Neural progenitor cell (in vitro differentiated cells): Measurements from ENCODE around the gene PIP4K2C.

ENCODE experiments used
- EZH2 ChIP-seq: fragments of 200-600 bp; sonication (generic); IDR thresholded peaks from 2 replicates; pipeline ENCODE4 v1.6.1; 2017; ENCODE audit warnings: antibody characterized with exemption, mild to moderate bottlenecking, moderate library complexity
- TF ChIP-seq, protein P1 (sequence below): fragments of 200-600 bp; sonication (generic); IDR thresholded peaks from 2 replicates; pipeline ENCODE4 v1.5.1; 2017; ENCODE audit warnings: antibody characterized with exemption, mild to moderate bottlenecking

DNA sequence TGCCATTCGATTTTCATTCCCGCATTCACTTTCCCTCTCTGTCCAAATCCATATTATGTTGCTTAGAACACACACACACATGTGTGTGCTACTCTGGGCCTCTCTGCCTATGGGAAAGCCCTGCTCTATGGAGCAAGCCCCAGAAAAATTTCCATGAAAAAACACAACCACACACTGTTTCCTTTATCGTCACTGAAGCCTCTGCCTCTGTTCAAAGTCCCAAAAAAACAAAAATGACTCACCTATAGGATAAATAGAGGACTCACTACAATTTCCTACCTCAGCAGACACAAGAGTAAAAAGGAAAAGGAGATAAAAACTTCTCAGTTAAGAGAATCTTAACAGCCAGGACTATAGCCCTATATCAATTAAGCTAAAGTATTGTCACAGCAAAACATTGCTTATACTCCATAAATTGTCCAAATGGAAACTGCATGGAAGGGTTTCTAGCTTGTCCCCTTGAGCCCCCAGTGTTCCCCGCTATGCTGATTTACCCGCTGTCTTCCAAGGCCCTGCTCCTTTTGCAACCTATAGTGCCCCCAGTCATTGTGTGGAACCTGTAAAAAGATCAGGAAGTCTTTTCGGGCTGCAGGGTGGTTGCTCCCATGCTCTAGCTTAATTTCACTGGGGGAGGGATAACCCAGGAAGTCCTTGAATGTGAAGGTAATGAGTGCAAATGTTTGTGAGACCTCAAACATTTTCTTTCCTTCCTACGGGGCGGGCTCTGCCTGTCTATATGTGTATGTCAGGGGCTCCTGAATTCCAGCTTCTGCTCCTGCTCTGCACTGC lies 11.1 kb upstream of the PIP4K2C start:
- TF ChIP-seq, protein P1, sequence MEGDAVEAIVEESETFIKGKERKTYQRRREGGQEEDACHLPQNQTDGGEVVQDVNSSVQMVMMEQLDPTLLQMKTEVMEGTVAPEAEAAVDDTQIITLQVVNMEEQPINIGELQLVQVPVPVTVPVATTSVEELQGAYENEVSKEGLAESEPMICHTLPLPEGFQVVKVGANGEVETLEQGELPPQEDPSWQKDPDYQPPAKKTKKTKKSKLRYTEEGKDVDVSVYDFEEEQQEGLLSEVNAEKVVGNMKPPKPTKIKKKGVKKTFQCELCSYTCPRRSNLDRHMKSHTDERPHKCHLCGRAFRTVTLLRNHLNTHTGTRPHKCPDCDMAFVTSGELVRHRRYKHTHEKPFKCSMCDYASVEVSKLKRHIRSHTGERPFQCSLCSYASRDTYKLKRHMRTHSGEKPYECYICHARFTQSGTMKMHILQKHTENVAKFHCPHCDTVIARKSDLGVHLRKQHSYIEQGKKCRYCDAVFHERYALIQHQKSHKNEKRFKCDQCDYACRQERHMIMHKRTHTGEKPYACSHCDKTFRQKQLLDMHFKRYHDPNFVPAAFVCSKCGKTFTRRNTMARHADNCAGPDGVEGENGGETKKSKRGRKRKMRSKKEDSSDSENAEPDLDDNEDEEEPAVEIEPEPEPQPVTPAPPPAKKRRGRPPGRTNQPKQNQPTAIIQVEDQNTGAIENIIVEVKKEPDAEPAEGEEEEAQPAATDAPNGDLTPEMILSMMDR: no peak
- TF ChIP-seq EZH2: no peak
